Endothelial cell (in vitro differentiated cells): ENCODE measurements around the gene MVB12B. TPM values are rescaled to one million over a fixed set of nuclear protein-coding genes. Genes with fewer than 3 reads are reported as not detected.

Experiments
- DNase-seq: peaks from one replicate; pipeline ENCODE4 v3.0.0; 2021; ENCODE audit warnings: low spot score
- H3K27ac Mint-ChIP-seq: one replicate; pipeline ENCODE4 v1.8.0; 2021; ENCODE audit warnings: mixed read lengths, inconsistent platforms; ENCODE audit not compliant: unreplicated experiment
- H3K27me3 Mint-ChIP-seq: one replicate; pipeline ENCODE4 v1.8.0; 2021; ENCODE audit warnings: mild to moderate bottlenecking, moderate library complexity, mixed read lengths, inconsistent platforms; ENCODE audit not compliant: unreplicated experiment
- H3K36me3 Mint-ChIP-seq: one replicate; pipeline ENCODE4 v1.8.0; 2021; ENCODE audit warnings: mild to moderate bottlenecking, low read depth, mixed read lengths, inconsistent platforms; ENCODE audit not compliant: unreplicated experiment
- H3K4me1 Mint-ChIP-seq: one replicate; pipeline ENCODE4 v1.8.0; 2021; ENCODE audit warnings: mild to moderate bottlenecking, mixed read lengths, inconsistent platforms; ENCODE audit not compliant: unreplicated experiment
- H3K4me3 Mint-ChIP-seq: one replicate; pipeline ENCODE4 v1.8.0; 2021; ENCODE audit warnings: mild to moderate bottlenecking, mixed read lengths, inconsistent platforms; ENCODE audit not compliant: unreplicated experiment
- H3K9me3 Mint-ChIP-seq: one replicate; pipeline ENCODE4 v1.8.0; 2021; ENCODE audit warnings: mixed read lengths, inconsistent platforms; ENCODE audit not compliant: unreplicated experiment
- total RNA-seq: library from RNA; stranded (reverse); fragmentation: NEBNext Ultra II Directional; extraction: Animal tissue kit (Norgen Biotek cat#: 25700); gene quantifications from one replicate; pipeline ENCODE4 v1.2.1, GENCODE V29; 2021; ENCODE audit not compliant: unreplicated experiment
- TF ChIP-seq, protein P1 (sequence below): fragments of 200-600 bp; sonication (generic); IDR thresholded peaks from one replicate; pipeline ENCODE4 v1.5.0; 2021; ENCODE audit warnings: antibody characterized with exemption; ENCODE audit not compliant: unreplicated experiment

The MVB12B gene
- total RNA-seq, 1 donor from 2014 or later, result 18.8 TPM

GRCh38 chr9:126521551-126521950, 194.9 kb downstream of the MVB12B start:
- Mint-ChIP-seq H3K4me3 (no peak overlapping the region), H3K4me1 (peaks cover 14% of the 10 kb centered on the region), H3K27me3 (peaks cover 2% of the 10 kb centered on the region), H3K36me3 (no peaks in the 10 kb centered on the region), H3K27ac (no peak overlapping the region), H3K9me3 (no peaks in the 10 kb centered on the region)
- TF ChIP-seq, protein P1, sequence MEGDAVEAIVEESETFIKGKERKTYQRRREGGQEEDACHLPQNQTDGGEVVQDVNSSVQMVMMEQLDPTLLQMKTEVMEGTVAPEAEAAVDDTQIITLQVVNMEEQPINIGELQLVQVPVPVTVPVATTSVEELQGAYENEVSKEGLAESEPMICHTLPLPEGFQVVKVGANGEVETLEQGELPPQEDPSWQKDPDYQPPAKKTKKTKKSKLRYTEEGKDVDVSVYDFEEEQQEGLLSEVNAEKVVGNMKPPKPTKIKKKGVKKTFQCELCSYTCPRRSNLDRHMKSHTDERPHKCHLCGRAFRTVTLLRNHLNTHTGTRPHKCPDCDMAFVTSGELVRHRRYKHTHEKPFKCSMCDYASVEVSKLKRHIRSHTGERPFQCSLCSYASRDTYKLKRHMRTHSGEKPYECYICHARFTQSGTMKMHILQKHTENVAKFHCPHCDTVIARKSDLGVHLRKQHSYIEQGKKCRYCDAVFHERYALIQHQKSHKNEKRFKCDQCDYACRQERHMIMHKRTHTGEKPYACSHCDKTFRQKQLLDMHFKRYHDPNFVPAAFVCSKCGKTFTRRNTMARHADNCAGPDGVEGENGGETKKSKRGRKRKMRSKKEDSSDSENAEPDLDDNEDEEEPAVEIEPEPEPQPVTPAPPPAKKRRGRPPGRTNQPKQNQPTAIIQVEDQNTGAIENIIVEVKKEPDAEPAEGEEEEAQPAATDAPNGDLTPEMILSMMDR, result no peak
- no peak for DNase-seq

- TF ChIP-seq, protein P1, result no peak
Observed at GRCh38 chr9:126521976-126522590, 195.5 kb downstream of the MVB12B start.

GRCh38 chr9:126522612-126523356, 196.2 kb downstream of the MVB12B start:
- no peak for DNase-seq
- peaks cover 18% of the 10 kb centered on the region for H3K4me1 Mint-ChIP-seq
- H3K27me3 Mint-ChIP-seq, result peaks cover 3% of the 10 kb centered on the region
- no peaks in the 10 kb centered on the region for H3K36me3 Mint-ChIP-seq
- H3K27ac Mint-ChIP-seq, result no peak overlapping the region
- H3K4me3 Mint-ChIP-seq, result no peak overlapping the region
- no peaks in the 10 kb centered on the region for H3K9me3 Mint-ChIP-seq
- TF ChIP-seq, protein P1, result no peak

More at GRCh38 chr9:126521976-126522590, 195.5 kb downstream of the MVB12B start:
- no peak overlapping the region for H3K27ac Mint-ChIP-seq
- H3K36me3 Mint-ChIP-seq, result no peaks in the 10 kb centered on the region
- H3K9me3 Mint-ChIP-seq, result no peaks in the 10 kb centered on the region
- H3K4me3 Mint-ChIP-seq, result no peak overlapping the region
- DNase-seq, result no peak
- peaks cover 16% of the 10 kb centered on the region for H3K4me1 Mint-ChIP-seq
- peaks cover 2% of the 10 kb centered on the region for H3K27me3 Mint-ChIP-seq

DNA sequence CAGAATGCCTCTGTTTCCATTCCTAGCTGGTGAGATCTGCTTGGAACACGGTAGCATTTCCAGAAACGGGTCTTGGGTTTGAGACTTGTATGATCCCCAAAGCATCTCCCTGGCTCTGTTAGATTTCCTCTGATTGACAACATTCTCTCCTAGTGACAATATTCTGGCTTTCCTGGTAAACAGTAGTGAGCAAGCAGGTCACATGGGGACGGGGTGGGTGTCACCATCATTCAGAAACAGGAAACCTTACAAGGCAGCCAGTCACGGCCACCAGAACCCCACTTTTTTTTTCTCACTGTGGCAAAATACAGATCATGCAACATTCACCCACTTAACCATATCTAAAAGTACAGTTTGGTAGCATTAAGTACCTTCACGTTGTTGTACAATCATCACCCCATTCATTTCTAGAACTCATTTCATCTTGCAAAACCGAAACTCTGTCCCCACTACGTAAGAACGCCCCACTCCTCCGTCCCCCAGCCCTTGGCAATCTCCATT, 197.0 kb downstream of the MVB12B start:
- H3K4me1 Mint-ChIP-seq, result peaks cover 21% of the 10 kb centered on the region
- DNase-seq, result no peak
- H3K27me3 Mint-ChIP-seq, result peaks cover 3% of the 10 kb centered on the region
- no peaks in the 10 kb centered on the region for H3K9me3 Mint-ChIP-seq
- H3K27ac Mint-ChIP-seq, result peak overlapping the region; percentile 9
- TF ChIP-seq, protein P1, result no peak
- no peaks in the 10 kb centered on the region for H3K36me3 Mint-ChIP-seq
- peak overlapping the region; percentile 13 for H3K4me3 Mint-ChIP-seq
